ENCODE results near the gene APMAP.
A peak's percentile ranks its signal among the peaks of the same experiment; 100 is the strongest.

GRCh38 chr20:25005220-25005619 lies 12.7 kb upstream of the APMAP start:
- peak in 1 of 4 donors; percentile 29 for TF ChIP-seq POLR2AphosphoS5 (IDR thresholded peaks at IDR 0.05)
- TF ChIP-seq POLR2A (IDR thresholded peaks at IDR 0.05): no peak
